Neuronal stem cell (in vitro differentiated cells): ENCODE data around the gene FAM227B.

ENCODE experiments used
- DNase-seq: peaks from one replicate; pipeline ENCODE4 v3.0.0-alpha.2; 2013; ENCODE audit warnings: low spot score
- H2AFZ ChIP-seq: one replicate; pipeline ENCODE4 v1.6.1; 2013; ENCODE audit warnings: mild to moderate bottlenecking, low read length, inconsistent platforms
- H2AK5ac ChIP-seq: 2 replicates; pipeline ENCODE4 v1.6.1; 2013; ENCODE audit warnings: low read depth, mild to moderate bottlenecking, inconsistent platforms, low read length, moderate library complexity, mixed read lengths
- H2BK120ac ChIP-seq: 2 replicates; pipeline ENCODE4 v1.6.1; 2013; ENCODE audit warnings: low read depth, mild to moderate bottlenecking, inconsistent platforms, low read length, moderate library complexity, mixed read lengths
- H2BK12ac ChIP-seq: one replicate; pipeline ENCODE4 v1.6.1; 2013; ENCODE audit warnings: low read length, inconsistent platforms
- H2BK15ac ChIP-seq: 2 replicates; pipeline ENCODE4 v1.6.1; 2013; ENCODE audit warnings: mild to moderate bottlenecking, low read length, inconsistent platforms, mixed read lengths
- H2BK5ac ChIP-seq: one replicate; pipeline ENCODE4 v1.6.1; 2013; ENCODE audit warnings: inconsistent platforms, mild to moderate bottlenecking, low read length, moderate library complexity
- H3K14ac ChIP-seq: one replicate; pipeline ENCODE4 v1.6.1; 2013; ENCODE audit warnings: low read length, inconsistent platforms
- H3K18ac ChIP-seq: 2 replicates; pipeline ENCODE4 v1.6.1; 2013; ENCODE audit warnings: low read length, inconsistent platforms
- H3K23ac ChIP-seq: 2 replicates; pipeline ENCODE4 v1.6.1; 2013; ENCODE audit warnings: low read depth, mild to moderate bottlenecking, mixed read lengths, low read length, inconsistent platforms; ENCODE audit not compliant: poor library complexity
- H3K27ac ChIP-seq: replicated peaks from 3 replicates; pipeline ENCODE4 v1.5.1; 2013; ENCODE audit warnings: low read length, inconsistent platforms
- H3K27me3 ChIP-seq, 3 experiments: 2 replicates each; pipeline ENCODE4 v1.6.1; 2013; ENCODE audit warnings: low read length in 3 of 3, mild to moderate bottlenecking in 2 of 3, inconsistent platforms in 1 of 3, low read depth in 1 of 3, mixed read lengths in 1 of 3, moderate library complexity in 1 of 3; ENCODE audit not compliant: control insufficient read depth in 3 of 3, insufficient read depth in 3 of 3
- H3K36me3 ChIP-seq, 2 donors: replicated peaks in 1 of 2; 2 replicates each; pipeline ENCODE4 v1.6.1; 2013; ENCODE audit warnings: low read length in 2 of 2; ENCODE audit not compliant: control insufficient read depth in 2 of 2, insufficient read depth in 2 of 2
- H3K4ac ChIP-seq: 2 replicates; pipeline ENCODE4 v1.6.1; 2013; ENCODE audit warnings: inconsistent platforms, mild to moderate bottlenecking, low read length, moderate library complexity
- H3K4me1 ChIP-seq, 2 donors: 1 replicate in 1 of 2; 2 replicates in 1 of 2; pipeline ENCODE4 v1.6.1; 2013; ENCODE audit warnings: low read length in 2 of 2, low read depth in 1 of 2; ENCODE audit not compliant: control insufficient read depth in 2 of 2, insufficient read depth in 1 of 2
- H3K4me2 ChIP-seq: one replicate; pipeline ENCODE4 v1.6.1; 2013; ENCODE audit warnings: mild to moderate bottlenecking, low read length, inconsistent platforms; ENCODE audit not compliant: insufficient read depth, poor library complexity, severe bottlenecking
- H3K4me3 ChIP-seq, 2 donors: 2 replicates each; pipeline ENCODE4 v1.5.1; 2013; ENCODE audit warnings: low read length in 2 of 2, mild to moderate bottlenecking in 2 of 2, inconsistent platforms in 1 of 2, moderate library complexity in 1 of 2
- H3K79me1 ChIP-seq: one replicate; pipeline ENCODE4 v1.6.1; 2013; ENCODE audit warnings: low read depth, mild to moderate bottlenecking, inconsistent platforms, low read length, moderate library complexity
- H3K9ac ChIP-seq: one replicate; pipeline ENCODE4 v1.6.1; 2013; ENCODE audit warnings: mild to moderate bottlenecking, low read depth, low read length, inconsistent platforms; ENCODE audit not compliant: poor library complexity
- H3K9me3 ChIP-seq, 2 donors: replicated peaks in 1 of 2; 2 replicates each; pipeline versions ENCODE3 to v1.6.1; 2013; ENCODE audit warnings: low read length in 2 of 2, mild to moderate bottlenecking in 2 of 2, inconsistent platforms in 1 of 2, low read depth in 1 of 2, mixed read lengths in 1 of 2, moderate library complexity in 1 of 2; ENCODE audit not compliant: control insufficient read depth in 2 of 2, insufficient read depth in 1 of 2
- H4K8ac ChIP-seq: one replicate; pipeline ENCODE4 v1.6.1; 2013; ENCODE audit warnings: low read depth, mild to moderate bottlenecking, inconsistent platforms, low read length, moderate library complexity
- H4K91ac ChIP-seq: one replicate; pipeline ENCODE4 v1.6.1; 2013; ENCODE audit warnings: low read length, low read depth, mild to moderate bottlenecking, inconsistent platforms; ENCODE audit not compliant: poor library complexity
- WGBS, 2 donors: extraction: QIAGEN DNeasy Blood & Tissue Kit; methylation state at CpG; one replicate each; pipeline ENCODE4 v1.1.7; 2013; ENCODE audit warnings: missing lambda C conversion rate in 2 of 2, mixed read lengths in 1 of 2; ENCODE audit not compliant: insufficient read length in 2 of 2, insufficient replicate concordance in 1 of 2; ENCODE audit errors: extremely low coverage in 2 of 2; 5-methylcytosine and 5-hydroxymethylcytosine counted together

FAM227B gene

GRCh38 chr15:49656734-49657133, 36.1 kb upstream of the FAM227B start:
- Histone ChIP-seq H4K91ac (no peak overlapping the region), H2AFZ (no peak overlapping the region), H2AK5ac (no peak overlapping the region), H3K27me3 (no peaks in the 10 kb centered on the region), H2BK120ac (no peak overlapping the region), H2BK5ac (no peak overlapping the region), H2BK15ac (no peak overlapping the region), H3K27ac (no peak overlapping the region), H3K9me3 (peaks cover 5 to 7% of the 10 kb centered on the region in 2 donors), H3K36me3 (peaks cover 0 to 1% of the 10 kb centered on the region in 2 donors), H3K9ac (no peak overlapping the region), H3K4me1 (no peaks in the 10 kb centered on the region), H3K4me3 (no peak overlapping the region), H2BK12ac (no peak overlapping the region), H3K4me2 (no peak overlapping the region), H3K79me1 (no peaks in the 10 kb centered on the region), H4K8ac (no peak overlapping the region), H3K23ac (no peak overlapping the region), H3K18ac (no peak overlapping the region), H3K14ac (no peak overlapping the region), H3K4ac (no peak overlapping the region)
- 100% methylated on average over 1 of the region's 1 CpG; no CpG with 5 or more reads in 1 of the 2 donors for WGBS, 2 donors
- DNase-seq = no peak

DNA sequence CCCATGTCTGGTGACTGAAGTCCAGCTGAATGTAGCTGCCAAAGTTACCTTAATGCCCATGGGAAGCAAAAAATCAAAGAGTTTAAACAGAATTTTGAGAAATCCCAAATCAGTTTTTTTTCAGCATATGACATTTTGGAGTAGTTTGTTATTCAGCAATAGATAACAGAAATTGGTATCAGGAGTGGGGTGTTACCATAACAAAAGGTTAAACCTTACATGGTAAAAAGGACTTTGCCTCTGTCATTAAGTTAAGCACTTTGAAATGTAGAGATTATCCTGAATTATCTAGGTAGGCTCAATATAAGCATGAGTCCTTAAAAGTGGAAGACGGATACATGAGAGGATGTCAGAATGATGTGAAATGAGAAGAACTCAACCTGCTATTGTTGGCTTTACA, 32.3 kb upstream of the FAM227B start:
- Histone ChIP-seq H3K4me2 (no peak overlapping the region), H2BK15ac (no peak overlapping the region), H3K27me3 (no peaks in the 10 kb centered on the region), H2BK12ac (no peak overlapping the region), H3K79me1 (no peaks in the 10 kb centered on the region), H2BK120ac (no peak overlapping the region), H3K9me3 (peaks cover 5% of the 10 kb centered on the region in 2 donors), H2BK5ac (no peak overlapping the region), H2AK5ac (no peak overlapping the region), H3K23ac (no peak overlapping the region), H3K4me1 (no peaks in the 10 kb centered on the region), H4K8ac (no peak overlapping the region), H4K91ac (no peak overlapping the region), H3K27ac (no peak overlapping the region), H3K9ac (no peak overlapping the region), H3K18ac (no peak overlapping the region), H3K14ac (no peak overlapping the region), H2AFZ (no peak overlapping the region), H3K4me3 (no peak overlapping the region), H3K36me3 (peaks cover 0 to 1% of the 10 kb centered on the region in 2 donors), H3K4ac (no peak overlapping the region)
- no CpG with 5 or more reads among the region's 1 CpG for WGBS, 2 donors
- no peak for DNase-seq

DNA sequence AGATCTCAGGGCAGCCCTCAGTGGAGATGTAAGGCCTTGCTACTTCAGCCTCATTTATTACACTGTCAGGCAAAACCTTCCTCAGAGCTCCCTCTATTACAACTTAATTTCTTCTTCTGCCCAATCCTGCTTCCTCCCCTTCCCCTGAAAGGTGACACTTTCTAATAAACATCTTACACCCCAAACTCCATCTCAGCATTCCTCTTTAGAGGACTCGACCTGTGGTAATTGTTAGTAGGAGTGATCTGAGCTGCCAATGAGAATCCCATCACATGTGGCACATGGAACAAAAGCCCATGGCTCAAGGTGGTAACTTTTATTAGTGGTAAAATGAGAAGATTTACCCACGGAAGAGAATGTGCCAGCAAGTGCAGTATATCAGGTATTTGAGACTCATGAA, 30.1 kb upstream of the FAM227B start:
- Histone ChIP-seq H3K9ac (no peak overlapping the region), H2AFZ (no peak overlapping the region), H2BK12ac (no peak overlapping the region), H4K91ac (no peak overlapping the region), H2AK5ac (no peak overlapping the region), H3K27me3 (no peaks in the 10 kb centered on the region), H3K18ac (no peak overlapping the region), H3K79me1 (no peaks in the 10 kb centered on the region), H3K9me3 (peaks cover 5% of the 10 kb centered on the region in 2 donors), H3K4me2 (no peak overlapping the region), H3K4ac (no peak overlapping the region), H3K27ac (no peak overlapping the region), H2BK120ac (no peak overlapping the region), H3K14ac (no peak overlapping the region), H4K8ac (no peak overlapping the region), H3K36me3 (peaks cover 0 to 10% of the 10 kb centered on the region in 2 donors), H2BK15ac (no peak overlapping the region), H3K4me3 (no peak overlapping the region), H3K4me1 (no peaks in the 10 kb centered on the region), H2BK5ac (no peak overlapping the region), H3K23ac (no peak overlapping the region)
- no peak for DNase-seq
- no CpG with 5 or more reads among the region's 2 CpGs for WGBS, 2 donors

GRCh38 chr15:49649987-49650386, 29.4 kb upstream of the FAM227B start:
- H3K27me3 ChIP-seq = no peaks in the 10 kb centered on the region

More at GRCh38 chr15:49649987-49650386, 29.4 kb upstream of the FAM227B start:
- Histone ChIP-seq H3K36me3 (peaks cover 0 to 17% of the 10 kb centered on the region in 2 donors), H3K14ac (no peak overlapping the region), H2BK12ac (no peak overlapping the region), H4K91ac (no peak overlapping the region), H2BK15ac (no peak overlapping the region), H3K18ac (no peak overlapping the region), H3K9ac (no peak overlapping the region), H4K8ac (no peak overlapping the region), H3K4me3 (no peak overlapping the region), H3K4ac (no peak overlapping the region), H3K9me3 (peaks cover 5% of the 10 kb centered on the region in 2 donors), H3K4me2 (no peak overlapping the region), H2BK120ac (no peak overlapping the region), H3K79me1 (no peaks in the 10 kb centered on the region), H3K27ac (no peak overlapping the region), H3K23ac (no peak overlapping the region), H2AK5ac (no peak overlapping the region), H2BK5ac (no peak overlapping the region), H3K4me1 (no peaks in the 10 kb centered on the region), H2AFZ (no peak overlapping the region)
- no peak for DNase-seq
- no CpG with 5 or more reads among the region's 1 CpG for WGBS, 2 donors
